GM18951 (cell line): Measurements from ENCODE around the gene CACNA1C.

Experiments
- POLR2A ChIP-seq: IDR thresholded peaks from 4 replicates; pipeline ENCODE4 v1.6.1; 2011; ENCODE audit warnings: mild to moderate bottlenecking; ENCODE audit not compliant: insufficient read length, insufficient read depth; ENCODE audit errors: extremely low read depth
- in situ Hi-C: fragments of 300-500 bp; cut with MboI; formaldehyde crosslinking; loops from one replicate; pipeline ENCODE4 v1.12.0; 2022; ENCODE audit warnings: low sequenced_read_pairs, mixed read lengths, inconsistent platforms; ENCODE audit not compliant: unreplicated experiment

CACNA1C gene

GRCh38 chr12:2049604-2050540, 2.9 kb upstream of the CACNA1C start:
- no peak for TF ChIP-seq POLR2A
- in situ Hi-C loops: no loop called here

GRCh38 chr12:2051700-2052621, 826 bp upstream of the CACNA1C start:
- no peak for TF ChIP-seq POLR2A
- in situ Hi-C loops: no loop called here

GRCh38 chr12:2053691-2054090, 904 bp downstream of the CACNA1C start:
- in situ Hi-C loops: no loop called here
- TF ChIP-seq POLR2A: no peak

GRCh38 chr12:2054091-2055018, 1.6 kb downstream of the CACNA1C start:
- no peak for TF ChIP-seq POLR2A
- in situ Hi-C loops: no loop called here

GRCh38 chr12:2057041-2057794, 4.4 kb downstream of the CACNA1C start:
- no peak for TF ChIP-seq POLR2A
- in situ Hi-C loops: no loop called here

- in situ Hi-C loops: no loop called here
- no peak for TF ChIP-seq POLR2A
Observed at GRCh38 chr12:2057795-2058408, 5.1 kb downstream of the CACNA1C start.

- in situ Hi-C loops: no loop called here
Observed at GRCh38 chr12:2058837-2059236, 6.0 kb downstream of the CACNA1C start.

GRCh38 chr12:2061402-2061801, 8.6 kb downstream of the CACNA1C start:
- in situ Hi-C loops: no loop called here
- no peak for TF ChIP-seq POLR2A

More at GRCh38 chr12:2058837-2059236, 6.0 kb downstream of the CACNA1C start:
- TF ChIP-seq POLR2A: no peak

- in situ Hi-C loops: no loop called here
- no peak for TF ChIP-seq POLR2A
Observed at GRCh38 chr12:2064071-2064507, 11.3 kb downstream of the CACNA1C start.

GRCh38 chr12:2068653-2069052, 15.9 kb downstream of the CACNA1C start:
- TF ChIP-seq POLR2A: no peak
- in situ Hi-C loops: no loop called here

- in situ Hi-C loops: no loop called here
Observed at GRCh38 chr12:2070440-2071045, 17.8 kb downstream of the CACNA1C start.

GRCh38 chr12:2074792-2075191, 22.0 kb downstream of the CACNA1C start:
- TF ChIP-seq POLR2A: no peak
- in situ Hi-C loops: no loop called here

More at GRCh38 chr12:2070440-2071045, 17.8 kb downstream of the CACNA1C start:
- TF ChIP-seq POLR2A: no peak
